Keratinocyte (primary cell): ENCODE results near the gene ABCG4. TPM values are rescaled to one million over a fixed set of nuclear protein-coding genes. Genes with fewer than 3 reads are reported as not detected.

Experiments
- DNase-seq: peaks from one replicate; pipeline ENCODE4 v3.0.0-alpha.2; 2011; ENCODE audit warnings: low read depth, missing footprints, low spot score
- FAIRE-seq: peaks from 2 replicates; lab custom pipeline; 2011; peaks lifted over from hg19 to GRCh38; lab: Jason Lieb, UNC
- H2AFZ ChIP-seq: 2 replicates; pipeline ENCODE4 v1.6.0; 2012; ENCODE audit warnings: low read length, control low read depth, inconsistent platforms; ENCODE audit not compliant: control insufficient read depth
- H3K27ac ChIP-seq: 2 replicates; pipeline ENCODE4 v1.5.1; 2011; ENCODE audit warnings: low read length; ENCODE audit not compliant: control insufficient read depth, insufficient read depth
- H3K27me3 ChIP-seq: 3 replicates; pipeline ENCODE4 v1.6.0; 2011; ENCODE audit warnings: low read length; ENCODE audit not compliant: control insufficient read depth, insufficient read depth; ENCODE audit errors: extremely low read depth
- H3K36me3 ChIP-seq, 2 experiments: 2 replicates in 1 of 2; 3 replicates in 1 of 2; pipeline ENCODE4 v1.5.1; 2011; ENCODE audit warnings: low read length in 2 of 2, mild to moderate bottlenecking in 1 of 2; ENCODE audit not compliant: control insufficient read depth in 2 of 2, insufficient read depth in 2 of 2; ENCODE audit errors: extremely low read depth in 1 of 2
- H3K4me1 ChIP-seq: 3 replicates; pipeline ENCODE4 v1.5.1; 2011; ENCODE audit warnings: low read length; ENCODE audit not compliant: control insufficient read depth, insufficient read depth; ENCODE audit errors: extremely low read depth
- H3K4me2 ChIP-seq: 3 replicates; pipeline ENCODE4 v1.6.0; 2011; ENCODE audit warnings: low read depth, low read length; ENCODE audit not compliant: control insufficient read depth, insufficient read depth; ENCODE audit errors: extremely low read depth
- H3K4me3 ChIP-seq, 3 experiments: fragments of 200-600 bp in 1 of 3; sonication (generic) in 1 of 3; 2 replicates in 2 of 3; 3 replicates in 1 of 3; pipeline ENCODE4 v1.5.1; 2011 to 2016; ENCODE audit warnings: low read length in 3 of 3, mild to moderate bottlenecking in 3 of 3, control low read depth in 2 of 3, inconsistent platforms in 1 of 3, low read depth in 1 of 3, mixed read lengths in 1 of 3, mixed run types in 1 of 3, moderate library complexity in 1 of 3; ENCODE audit not compliant: control insufficient read depth in 2 of 3, insufficient read depth in 2 of 3; ENCODE audit errors: extremely low read depth in 1 of 3
- H3K79me2 ChIP-seq: 2 replicates; pipeline ENCODE4 v1.6.0; 2012; ENCODE audit warnings: low read length; ENCODE audit not compliant: control insufficient read depth, insufficient read depth
- H3K9ac ChIP-seq: 3 replicates; pipeline ENCODE4 v1.6.0; 2011; ENCODE audit warnings: low read length; ENCODE audit not compliant: control insufficient read depth, insufficient read depth; ENCODE audit errors: extremely low read depth
- H3K9me1 ChIP-seq: 3 replicates; pipeline ENCODE4 v1.6.0; 2011; ENCODE audit warnings: low read length; ENCODE audit not compliant: control insufficient read depth, insufficient read depth; ENCODE audit errors: extremely low read depth
- H3K9me3 ChIP-seq: 2 replicates; pipeline ENCODE4 v1.5.1; 2012; ENCODE audit warnings: low read depth, low read length; ENCODE audit not compliant: control insufficient read depth
- H4K20me1 ChIP-seq: 3 replicates; pipeline ENCODE4 v1.6.0; 2011; ENCODE audit warnings: low read length; ENCODE audit not compliant: control insufficient read depth, insufficient read depth; ENCODE audit errors: extremely low read depth
- CTCF ChIP-seq, 3 experiments: IDR thresholded peaks in 1 of 3; conservative IDR thresholded peaks in 1 of 3; optimal IDR thresholded peaks in 1 of 3; 2 replicates in 2 of 3; 3 replicates in 1 of 3; pipeline versions ENCODE3 to v1.5.1; 2011; ENCODE audit warnings: low read length in 3 of 3, mild to moderate bottlenecking in 3 of 3, moderate library complexity in 2 of 3, control low read depth in 1 of 3, inconsistent platforms in 1 of 3; ENCODE audit not compliant: insufficient read depth in 2 of 3; ENCODE audit errors: extremely low read depth in 1 of 3
- EZH2 ChIP-seq: IDR thresholded peaks from one replicate; pipeline ENCODE4 v1.6.1; 2012; ENCODE audit warnings: inconsistent platforms, mild to moderate bottlenecking, low read length, moderate library complexity
- dilution Hi-C: fragments of 300-500 bp; cut with MboI; formaldehyde crosslinking; loops from one replicate; pipeline ENCODE4 v1.7.0; 2020; ENCODE audit warnings: low sequenced_read_pairs; ENCODE audit not compliant: extremely low pct_ligation_motif_present
- polyA plus RNA-seq, 5 experiments: library from polyadenylated mRNA; depleted of rRNA in 3 of 5; stranded (reverse) in 3 of 5; stranded (forward) in 1 of 5; unstranded in 1 of 5; fragments of >200 nt; gene quantifications; 1 replicate in 1 of 5; 2 replicates in 3 of 5; 3 replicates in 1 of 5; pipeline versions ENCODE4 v1.2.1 to v1.2.3, GENCODE V29; 2011 to 2012; ENCODE audit warnings: missing spikeins in 2 of 5, low read depth in 1 of 5, low replicate concordance in 1 of 5

The ABCG4 gene
- polyA plus RNA-seq, 1 donor (not counting 4 experiments of a cell fraction or from before 2014, with no cell fraction given): 0.14 TPM

GRCh38 chr11:119193626-119194025, 44.8 kb downstream of the ABCG4 start:
- no peak overlapping the region for H2AFZ ChIP-seq
- no peaks in the 10 kb centered on the region for H4K20me1 ChIP-seq
- no peaks in the 10 kb centered on the region for H3K9me3 ChIP-seq
- no peak overlapping the region for H3K4me3 ChIP-seq
- H3K27me3 ChIP-seq: no peaks in the 10 kb centered on the region
- dilution Hi-C loops: no loop called here
- no peaks in the 10 kb centered on the region for H3K79me2 ChIP-seq
- no peaks in the 10 kb centered on the region for H3K4me1 ChIP-seq
- no peaks in the 10 kb centered on the region for H3K9me1 ChIP-seq
- FAIRE-seq (no peak), DNase-seq (no peak)
- no peak overlapping the region for H3K9ac ChIP-seq
- no peak overlapping the region for H3K4me2 ChIP-seq
- H3K36me3 ChIP-seq: no peaks in the 10 kb centered on the region
- TF ChIP-seq CTCF (optimal IDR thresholded peaks at IDR 0.05 in 1 of 3, IDR thresholded peaks at IDR 0.05 in 1 of 3, conservative IDR thresholded peaks at IDR 0.05 in 1 of 3; ENCODE audit: extremely low read depth in 1 of 3, insufficient read depth in 2 of 3, low read length in 3 of 3): no peak
- no peak for TF ChIP-seq EZH2
- no peak overlapping the region for H3K27ac ChIP-seq

GRCh38 chr11:119194811-119195440, 46.1 kb downstream of the ABCG4 start:
- Histone ChIP-seq H3K4me2 (no peak overlapping the region), H3K4me3 (no peak overlapping the region), H3K36me3 (no peaks in the 10 kb centered on the region), H3K9ac (no peak overlapping the region), H4K20me1 (no peaks in the 10 kb centered on the region), H3K27ac (no peak overlapping the region), H3K9me3 (no peaks in the 10 kb centered on the region), H3K27me3 (no peaks in the 10 kb centered on the region), H2AFZ (no peak overlapping the region), H3K4me1 (no peaks in the 10 kb centered on the region), H3K9me1 (no peaks in the 10 kb centered on the region), H3K79me2 (no peaks in the 10 kb centered on the region)
- DNase-seq: no peak
- dilution Hi-C loops: no loop called here
- no peak for TF ChIP-seq EZH2
- no peak for TF ChIP-seq CTCF (optimal IDR thresholded peaks at IDR 0.05 in 1 of 3, IDR thresholded peaks at IDR 0.05 in 1 of 3, conservative IDR thresholded peaks at IDR 0.05 in 1 of 3; ENCODE audit: extremely low read depth in 1 of 3, insufficient read depth in 2 of 3, low read length in 3 of 3)
- no peak for FAIRE-seq
